ENCODE measurements around the gene SYT9.

GRCh38 chr11:7513234-7514098, 261.8 kb downstream of the SYT9 start, which contains the start of gene PPFIBP2:
- TF ChIP-seq POLR2A (IDR thresholded peaks at IDR 0.05): peak; percentile 64
- TF ChIP-seq CTCF (IDR thresholded peaks at IDR 0.05): peak; percentile 54 to 88 (median 65)
- TF ChIP-seq EP300 (IDR thresholded peaks at IDR 0.05; ENCODE audit: low read depth): no peak
- TF ChIP-seq POLR2AphosphoS5 (IDR thresholded peaks at IDR 0.05): peak; percentile 8 to 63 (median 30)
